ENCODE results near the gene AADAC. TPM values are rescaled to one million over a fixed set of nuclear protein-coding genes. Genes with fewer than 3 reads are reported as not detected.

AADAC gene
- polyA plus RNA-seq, 1 donor from 2014 or later = not detected

GRCh38 chr3:151869181-151869580, 55.3 kb downstream of the AADAC start:
- no peak overlapping the region for H3K9ac ChIP-seq (ENCODE audit: low read length)
- no peak overlapping the region for H3K4me3 ChIP-seq (ENCODE audit: low read length)
- no peak overlapping the region for H3K27ac ChIP-seq (ENCODE audit: low read length)
- no peaks in the 10 kb centered on the region for H4K20me1 ChIP-seq (ENCODE audit: insufficient read depth)
- H3F3A ChIP-seq (ENCODE audit: insufficient read depth, low read length, poor library complexity, severe bottlenecking) = no peaks in the 10 kb centered on the region
- no peaks in the 10 kb centered on the region for H3K9me2 ChIP-seq (ENCODE audit: insufficient read depth, low read length)
- no peak overlapping the region for H3K4me2 ChIP-seq (ENCODE audit: low read length)
- H3K9me3 ChIP-seq (ENCODE audit: low read length) = no peaks in the 10 kb centered on the region
- no peaks in the 10 kb centered on the region for H3K36me3 ChIP-seq (ENCODE audit: insufficient read depth, low read length)
- H2AFZ ChIP-seq (ENCODE audit: low read depth, low read length) = no peak overlapping the region
- TF ChIP-seq EZH2 (IDR thresholded peaks at IDR 0.05; ENCODE audit: borderline replicate concordance, insufficient read depth, low read length, poor library complexity, severe bottlenecking) (no peak), MXI1 (conservative IDR thresholded peaks at IDR 0.05; ENCODE audit: poor library complexity, severe bottlenecking) (no peak), REST (IDR thresholded peaks at IDR 0.05; ENCODE audit: borderline replicate concordance) (no peak), EP300 (conservative IDR thresholded peaks at IDR 0.05; ENCODE audit: poor library complexity, severe bottlenecking) (no peak), POLR2AphosphoS5 (IDR thresholded peaks at IDR 0.05) (no peak), SMC3 (conservative IDR thresholded peaks at IDR 0.05; ENCODE audit: poor library complexity) (no peak), TAF1 (IDR thresholded peaks at IDR 0.05; ENCODE audit: low read depth) (no peak), CTCF (IDR thresholded peaks at IDR 0.05; ENCODE audit: poor library complexity, severe bottlenecking) (no peak), RAD21 (conservative IDR thresholded peaks at IDR 0.05) (no peak)
- no peaks in the 10 kb centered on the region for H3K79me2 ChIP-seq (replicated peaks; ENCODE audit: insufficient read depth, low read length)
- H3K27me3 ChIP-seq (ENCODE audit: insufficient read depth, low read depth, low read length) = no peaks in the 10 kb centered on the region

GRCh38 chr3:151871639-151872468, 57.9 kb downstream of the AADAC start:
- H3F3A ChIP-seq (ENCODE audit: insufficient read depth, low read length, poor library complexity, severe bottlenecking) = no peaks in the 10 kb centered on the region

More at GRCh38 chr3:151871639-151872468, 57.9 kb downstream of the AADAC start:
- Histone ChIP-seq H3K9me3 (ENCODE audit: low read length) (no peaks in the 10 kb centered on the region), H3K27me3 (ENCODE audit: insufficient read depth, low read depth, low read length) (no peaks in the 10 kb centered on the region), H3K27ac (ENCODE audit: low read length) (no peak overlapping the region), H3K9ac (ENCODE audit: low read length) (no peak overlapping the region), H3K79me2 (replicated peaks; ENCODE audit: insufficient read depth, low read length) (no peaks in the 10 kb centered on the region), H3K4me2 (ENCODE audit: low read length) (no peak overlapping the region), H3K4me3 (ENCODE audit: low read length) (no peak overlapping the region), H3K9me2 (ENCODE audit: insufficient read depth, low read length) (no peaks in the 10 kb centered on the region), H2AFZ (ENCODE audit: low read depth, low read length) (no peak overlapping the region), H4K20me1 (ENCODE audit: insufficient read depth) (no peaks in the 10 kb centered on the region), H3K36me3 (ENCODE audit: insufficient read depth, low read length) (no peaks in the 10 kb centered on the region)
- no peak for TF ChIP-seq EP300 (conservative IDR thresholded peaks at IDR 0.05; ENCODE audit: poor library complexity, severe bottlenecking)
- no peak for TF ChIP-seq MXI1 (conservative IDR thresholded peaks at IDR 0.05; ENCODE audit: poor library complexity, severe bottlenecking)
- no peak for TF ChIP-seq EZH2 (IDR thresholded peaks at IDR 0.05; ENCODE audit: borderline replicate concordance, insufficient read depth, low read length, poor library complexity, severe bottlenecking)
- no peak for TF ChIP-seq SMC3 (conservative IDR thresholded peaks at IDR 0.05; ENCODE audit: poor library complexity)
- TF ChIP-seq TAF1 (IDR thresholded peaks at IDR 0.05; ENCODE audit: low read depth) = no peak
- no peak for TF ChIP-seq CTCF (IDR thresholded peaks at IDR 0.05; ENCODE audit: poor library complexity, severe bottlenecking)
